ENCODE results near the gene RPL32.

Gene RPL32

DNA sequence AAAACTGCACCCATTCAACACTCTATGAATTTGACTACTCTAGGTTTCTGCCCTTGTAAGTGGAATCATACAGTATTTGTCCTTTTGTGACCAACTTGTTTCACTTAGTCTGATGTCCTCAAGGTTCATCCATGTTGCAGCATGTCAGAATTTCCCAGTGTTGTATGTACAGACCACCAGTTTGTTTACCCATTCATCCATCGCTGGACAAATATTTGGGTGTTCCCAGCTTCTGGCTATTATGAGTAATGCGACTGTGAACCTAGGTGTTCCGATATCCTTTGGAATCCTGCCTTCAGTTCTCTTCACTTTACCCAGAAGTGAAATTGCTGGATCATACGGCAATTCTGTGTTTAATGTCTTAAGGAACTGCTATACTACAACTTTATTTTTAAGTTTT is 12.6 kb downstream of the RPL32 start:
- Histone ChIP-seq H3K36me3 (peaks cover 27% of the 10 kb centered on the region), H3K27ac (no peak overlapping the region), H3K4me1 (ENCODE audit: control insufficient read depth in 1 of 2, insufficient read depth in 1 of 2, low read depth in 1 of 2, low read length in 1 of 2) (no peaks in the 10 kb centered on the region), H3K27me3 (no peaks in the 10 kb centered on the region), H3K9me3 (no peaks in the 10 kb centered on the region), H3K4me3 (ENCODE audit: low read depth in 1 of 2, low read length in 1 of 2) (no peak overlapping the region)
- no peak for TF ChIP-seq CTCF (IDR thresholded peaks at IDR 0.05)

DNA sequence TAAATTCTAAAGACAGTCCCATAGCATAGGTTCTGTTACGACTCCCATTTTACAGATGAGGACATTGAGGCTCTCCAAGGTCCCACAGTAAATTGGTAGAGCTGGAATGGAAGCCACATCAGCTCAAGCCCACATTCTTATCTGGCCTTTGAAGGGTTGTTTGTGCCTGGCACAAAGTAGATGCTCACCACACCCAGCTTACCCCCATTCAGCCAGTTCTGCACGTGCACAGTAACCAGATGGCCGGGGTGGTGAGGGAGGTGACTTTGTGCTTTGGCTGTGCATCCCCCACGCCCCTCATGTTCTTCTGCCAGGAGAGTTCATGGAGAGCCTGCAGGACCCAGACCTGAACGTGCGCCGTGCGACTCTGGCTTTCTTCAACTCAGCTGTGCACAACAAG is 16.2 kb downstream of the RPL32 start:
- Histone ChIP-seq H3K9me3 (no peaks in the 10 kb centered on the region), H3K27ac (no peak overlapping the region), H3K27me3 (no peaks in the 10 kb centered on the region), H3K36me3 (no peaks in the 10 kb centered on the region), H3K4me1 (ENCODE audit: control insufficient read depth in 1 of 2, insufficient read depth in 1 of 2, low read depth in 1 of 2, low read length in 1 of 2) (no peaks in the 10 kb centered on the region), H3K4me3 (ENCODE audit: low read depth in 1 of 2, low read length in 1 of 2) (no peak overlapping the region)
- TF ChIP-seq CTCF (IDR thresholded peaks at IDR 0.05): no peak

GRCh38 chr3:12824299-12824698 is 17.1 kb downstream of the RPL32 start:
- no peak for TF ChIP-seq CTCF (IDR thresholded peaks at IDR 0.05)
- Histone ChIP-seq H3K4me3 (ENCODE audit: low read depth in 1 of 2, low read length in 1 of 2) (no peak overlapping the region), H3K9me3 (no peaks in the 10 kb centered on the region)

DNA sequence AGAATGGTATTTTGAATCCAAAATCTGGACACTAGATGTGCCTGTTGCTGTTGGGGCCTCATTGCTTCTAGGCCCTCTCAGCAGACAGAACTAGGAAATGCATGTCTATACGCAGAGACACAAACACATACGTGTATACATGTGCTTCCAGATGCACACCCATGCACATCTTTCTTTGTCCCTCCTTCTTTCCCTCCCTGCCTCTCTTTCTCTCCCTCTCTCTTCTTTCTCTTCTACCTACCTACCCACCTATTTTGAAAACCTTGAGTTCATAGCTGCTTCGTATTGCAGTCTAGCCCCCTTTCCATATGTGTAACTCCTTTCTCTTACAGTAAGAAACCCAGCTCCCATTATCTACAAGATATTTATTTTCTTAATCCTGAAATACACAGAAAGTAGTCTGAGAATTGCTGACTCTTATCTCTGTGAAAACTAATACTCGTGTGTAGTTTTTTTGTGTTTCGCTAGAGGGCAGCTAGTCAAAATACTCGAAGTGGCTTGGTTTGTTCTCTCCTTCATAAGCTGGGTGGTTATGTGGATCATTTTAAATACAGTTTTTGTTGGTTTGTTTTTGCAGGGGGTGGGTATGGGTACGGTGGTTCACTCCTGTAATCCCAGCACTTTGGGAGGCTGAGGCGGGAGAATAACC is 18.5 kb downstream of the RPL32 start:
- no peak for TF ChIP-seq CTCF (IDR thresholded peaks at IDR 0.05)
- H3K9me3 ChIP-seq: no peaks in the 10 kb centered on the region
- no peak overlapping the region for H3K27ac ChIP-seq
- H3K27me3 ChIP-seq: peaks cover under 1% of the 10 kb centered on the region
- H3K36me3 ChIP-seq: no peaks in the 10 kb centered on the region
- no peaks in the 10 kb centered on the region for H3K4me1 ChIP-seq (ENCODE audit: control insufficient read depth in 1 of 2, insufficient read depth in 1 of 2, low read depth in 1 of 2, low read length in 1 of 2)
- no peak overlapping the region for H3K4me3 ChIP-seq (ENCODE audit: low read depth in 1 of 2, low read length in 1 of 2)

More at GRCh38 chr3:12824299-12824698, 17.1 kb downstream of the RPL32 start:
- no peaks in the 10 kb centered on the region for H3K4me1 ChIP-seq (ENCODE audit: control insufficient read depth in 1 of 2, insufficient read depth in 1 of 2, low read depth in 1 of 2, low read length in 1 of 2)
- no peaks in the 10 kb centered on the region for H3K27me3 ChIP-seq
- H3K36me3 ChIP-seq: no peaks in the 10 kb centered on the region
- H3K27ac ChIP-seq: no peak overlapping the region

DNA sequence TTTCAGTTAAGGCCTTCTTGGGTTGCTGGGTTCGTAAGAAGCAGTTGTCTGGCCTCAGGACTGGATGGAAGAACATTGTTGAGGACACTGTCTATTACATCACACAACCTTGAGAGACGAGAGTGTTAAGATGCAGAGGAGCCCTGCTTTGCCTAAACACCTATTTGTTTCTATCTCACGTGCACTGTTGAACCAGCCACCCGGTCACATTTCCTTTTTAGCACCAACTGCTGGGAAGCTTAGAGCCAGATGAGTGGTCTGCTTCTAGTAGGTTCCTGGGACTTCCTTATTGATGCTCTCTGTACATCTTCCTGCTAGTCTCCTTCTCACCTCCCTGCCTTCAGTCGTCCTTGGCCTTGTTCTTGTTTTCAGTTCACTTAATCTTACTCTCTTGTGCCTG is 22.6 kb downstream of the RPL32 start:
- peaks cover 11% of the 10 kb centered on the region for H3K27me3 ChIP-seq
- TF ChIP-seq CTCF (IDR thresholded peaks at IDR 0.05): no peak
- H3K27ac ChIP-seq: no peak overlapping the region
- H3K36me3 ChIP-seq: no peaks in the 10 kb centered on the region
- no peak overlapping the region for H3K4me3 ChIP-seq (ENCODE audit: low read depth in 1 of 2, low read length in 1 of 2)
- no peaks in the 10 kb centered on the region for H3K9me3 ChIP-seq
- no peaks in the 10 kb centered on the region for H3K4me1 ChIP-seq (ENCODE audit: control insufficient read depth in 1 of 2, insufficient read depth in 1 of 2, low read depth in 1 of 2, low read length in 1 of 2)
